CD4-positive, alpha-beta T cell treated with Interleukin-1 beta for 1 hour (primary cell): ENCODE measurements around the gene CCDC63.

Experiments used
- DNase-seq, 2 donors: peaks; one replicate each; pipeline ENCODE4 v3.0.0-alpha.2; 2020 to 2022

The CCDC63 gene

GRCh38 chr12:110846615-110847566 lies at the start of gene CCDC63:
TSS of gene CCDC63 (plus strand) at chr12:110846987. CDS start at chr12:110852955, 5,968 bp downstream.
- peak in 1 of 2 donors; percentile 38 for DNase-seq

- DNase-seq = no peak
These were observed 48.3 kb upstream of the CCDC63 start for GRCh38 chr12:110798461-110798860.

GRCh38 chr12:110802489-110802888 lies 44.3 kb upstream of the CCDC63 start:
- DNase-seq = no peak

GRCh38 chr12:110804406-110804805 lies 42.4 kb upstream of the CCDC63 start:
- no peak for DNase-seq

GRCh38 chr12:110807640-110808039 lies 39.1 kb upstream of the CCDC63 start:
- no peak for DNase-seq

GRCh38 chr12:110809149-110809548 lies 37.6 kb upstream of the CCDC63 start:
- no peak for DNase-seq

- DNase-seq = no peak
These were observed 34.8 kb upstream of the CCDC63 start for GRCh38 chr12:110811972-110812371.

- no peak for DNase-seq
These were observed 33.5 kb upstream of the CCDC63 start for GRCh38 chr12:110813285-110813684.

GRCh38 chr12:110813756-110814155 lies 33.0 kb upstream of the CCDC63 start:
- no peak for DNase-seq

- no peak for DNase-seq
These were observed 30.5 kb upstream of the CCDC63 start for GRCh38 chr12:110816248-110816647.

GRCh38 chr12:110816779-110817178 lies 30.0 kb upstream of the CCDC63 start:
- DNase-seq = no peak

GRCh38 chr12:110818511-110818910 lies 28.3 kb upstream of the CCDC63 start:
- no peak for DNase-seq

GRCh38 chr12:110819150-110819549 lies 27.6 kb upstream of the CCDC63 start:
- DNase-seq = no peak

GRCh38 chr12:110819646-110820045 lies 27.1 kb upstream of the CCDC63 start:
- DNase-seq = no peak

GRCh38 chr12:110821917-110822316 lies 24.9 kb upstream of the CCDC63 start:
- DNase-seq = no peak

GRCh38 chr12:110822821-110823415 lies 23.9 kb upstream of the CCDC63 start:
- no peak for DNase-seq

GRCh38 chr12:110824342-110824741 lies 22.4 kb upstream of the CCDC63 start:
- no peak for DNase-seq

- no peak for DNase-seq
These were observed 21.3 kb upstream of the CCDC63 start for GRCh38 chr12:110825530-110825929.

- peak; percentile 82 to 83 for DNase-seq
These were observed 20.1 kb upstream of the CCDC63 start for GRCh38 chr12:110826592-110827200.

GRCh38 chr12:110829308-110829707 lies 17.5 kb upstream of the CCDC63 start:
- no peak for DNase-seq

- DNase-seq = no peak
These were observed 10.5 kb upstream of the CCDC63 start for GRCh38 chr12:110836291-110836690.

- no peak for DNase-seq
These were observed 5.8 kb upstream of the CCDC63 start for GRCh38 chr12:110841007-110841406.

- no peak for DNase-seq
These were observed 2.7 kb upstream of the CCDC63 start for GRCh38 chr12:110844131-110844530.
